Measurements from ENCODE around the gene IRF5.
"Not testable (repeated sequence)": the region's sequence is repeated elsewhere in the genome, so short reads cannot be mapped to it uniquely, and the experiment has no call there.

Gene IRF5

DNA sequence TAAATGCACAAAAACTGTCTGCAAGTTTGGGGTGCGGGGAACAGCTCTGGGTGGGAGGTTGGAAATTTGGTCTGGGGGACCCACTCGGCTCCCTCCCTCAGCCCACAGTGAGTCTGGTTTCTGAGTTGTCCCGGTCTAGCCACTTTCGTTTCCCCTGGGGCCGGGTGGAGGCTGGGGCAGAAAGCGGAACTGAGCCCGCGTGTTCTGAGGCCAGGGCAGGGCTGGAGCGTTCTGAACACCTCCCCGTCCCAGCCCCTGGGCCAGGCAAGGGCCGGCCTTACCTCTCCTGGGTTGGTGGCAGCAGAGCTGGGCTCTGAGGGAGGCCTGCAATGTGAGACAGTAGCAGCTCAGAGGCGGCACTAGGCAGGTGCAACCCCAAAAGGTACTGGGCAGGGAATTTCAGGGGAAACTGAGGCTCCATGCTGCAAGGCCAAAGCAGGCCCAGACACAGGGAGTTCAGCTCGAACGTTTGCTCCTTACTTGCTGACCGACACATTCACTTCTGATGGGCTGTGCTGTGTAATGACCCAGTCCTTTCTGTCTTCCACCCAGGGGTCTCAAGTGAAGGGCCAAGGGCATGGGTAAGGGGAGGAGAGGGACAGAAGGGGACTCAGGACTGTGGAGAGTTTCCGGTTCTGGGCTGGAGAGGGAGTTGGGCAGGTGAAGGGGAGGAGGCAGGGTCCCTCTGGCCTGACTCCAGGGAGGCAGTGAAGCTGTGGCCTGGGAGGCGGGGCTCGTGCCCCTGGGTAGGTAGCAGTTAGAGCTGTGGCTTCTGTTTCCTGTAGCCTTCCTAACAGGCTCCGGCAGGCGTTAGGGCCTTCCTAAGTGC is 3.0 kb downstream of the IRF5 start:
- peak; percentile 89 to 92 for DNase-seq

- DNase-seq: no peak
Measured at GRCh38 chr7:128941323-128941890, 3.7 kb downstream of the IRF5 start.

DNA sequence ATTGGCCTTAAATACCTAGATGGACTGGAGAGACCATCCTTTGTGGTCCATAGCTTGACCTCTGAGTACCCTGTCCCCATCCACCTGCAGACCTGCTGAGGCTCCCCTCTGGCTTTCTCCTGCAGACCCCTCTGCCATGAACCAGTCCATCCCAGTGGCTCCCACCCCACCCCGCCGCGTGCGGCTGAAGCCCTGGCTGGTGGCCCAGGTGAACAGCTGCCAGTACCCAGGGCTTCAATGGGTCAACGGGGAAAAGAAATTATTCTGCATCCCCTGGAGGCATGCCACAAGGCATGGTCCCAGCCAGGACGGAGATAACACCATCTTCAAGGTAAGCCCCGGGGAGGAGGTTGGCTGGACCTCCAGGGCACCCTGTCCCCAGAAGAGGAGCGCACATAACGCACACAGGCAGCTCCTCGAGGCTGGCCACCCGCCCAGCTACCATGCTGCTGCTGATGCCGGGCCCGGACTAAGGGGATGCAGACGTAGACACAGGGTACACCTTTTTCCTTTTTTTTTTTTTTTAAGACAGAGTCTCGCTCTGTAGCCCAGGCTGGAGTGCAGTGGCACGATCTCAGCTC is 4.3 kb downstream of the IRF5 start:
- no peak for DNase-seq

GRCh38 chr7:128943251-128943650 is 5.5 kb downstream of the IRF5 start:
- DNase-seq: not testable (repeated sequence)

GRCh38 chr7:128944487-128945236 is 6.9 kb downstream of the IRF5 start:
- no peak for DNase-seq

DNA sequence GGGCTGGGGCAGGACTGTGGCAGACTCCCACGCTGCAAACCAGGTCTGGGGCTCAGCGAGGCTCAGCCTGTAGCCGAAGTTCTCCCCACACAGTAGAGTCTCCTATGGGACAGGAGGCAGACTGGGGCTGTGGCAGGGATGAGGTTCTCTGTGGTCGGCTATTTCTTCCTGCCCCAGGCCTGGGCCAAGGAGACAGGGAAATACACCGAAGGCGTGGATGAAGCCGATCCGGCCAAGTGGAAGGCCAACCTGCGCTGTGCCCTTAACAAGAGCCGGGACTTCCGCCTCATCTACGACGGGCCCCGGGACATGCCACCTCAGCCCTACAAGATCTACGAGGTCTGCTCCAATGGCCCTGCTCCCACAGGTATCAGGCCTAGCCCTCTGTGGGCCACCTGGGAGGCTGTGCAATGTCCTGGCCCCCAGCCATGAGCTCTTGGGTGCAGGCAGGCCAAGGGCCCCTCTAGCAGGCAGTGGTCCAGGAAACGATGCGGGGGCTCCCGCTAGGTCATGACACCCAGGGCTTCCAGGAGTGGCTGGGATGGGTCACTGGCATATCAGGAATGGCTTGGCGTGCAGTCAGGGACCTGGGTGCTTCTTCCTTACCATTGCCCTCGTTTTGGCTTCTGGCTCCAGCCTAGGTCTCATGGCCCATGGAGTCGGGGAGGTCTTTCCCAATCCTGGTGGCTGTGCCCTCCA is 8.1 kb downstream of the IRF5 start:
- DNase-seq: no peak

GRCh38 chr7:128946936-128947830 is 9.5 kb downstream of the IRF5 start:
- no peak for DNase-seq

DNA sequence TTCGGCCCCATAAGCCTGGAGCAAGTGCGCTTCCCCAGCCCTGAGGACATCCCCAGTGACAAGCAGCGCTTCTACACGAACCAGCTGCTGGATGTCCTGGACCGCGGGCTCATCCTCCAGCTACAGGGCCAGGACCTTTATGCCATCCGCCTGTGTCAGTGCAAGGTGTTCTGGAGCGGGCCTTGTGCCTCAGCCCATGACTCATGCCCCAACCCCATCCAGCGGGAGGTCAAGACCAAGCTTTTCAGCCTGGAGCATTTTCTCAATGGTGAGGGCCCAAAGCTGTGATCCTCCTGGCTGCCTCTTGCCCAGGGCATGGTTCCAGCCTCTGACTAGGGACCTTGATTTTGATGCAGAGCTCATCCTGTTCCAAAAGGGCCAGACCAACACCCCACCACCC is 10.1 kb downstream of the IRF5 start:
- no peak for DNase-seq

DNA sequence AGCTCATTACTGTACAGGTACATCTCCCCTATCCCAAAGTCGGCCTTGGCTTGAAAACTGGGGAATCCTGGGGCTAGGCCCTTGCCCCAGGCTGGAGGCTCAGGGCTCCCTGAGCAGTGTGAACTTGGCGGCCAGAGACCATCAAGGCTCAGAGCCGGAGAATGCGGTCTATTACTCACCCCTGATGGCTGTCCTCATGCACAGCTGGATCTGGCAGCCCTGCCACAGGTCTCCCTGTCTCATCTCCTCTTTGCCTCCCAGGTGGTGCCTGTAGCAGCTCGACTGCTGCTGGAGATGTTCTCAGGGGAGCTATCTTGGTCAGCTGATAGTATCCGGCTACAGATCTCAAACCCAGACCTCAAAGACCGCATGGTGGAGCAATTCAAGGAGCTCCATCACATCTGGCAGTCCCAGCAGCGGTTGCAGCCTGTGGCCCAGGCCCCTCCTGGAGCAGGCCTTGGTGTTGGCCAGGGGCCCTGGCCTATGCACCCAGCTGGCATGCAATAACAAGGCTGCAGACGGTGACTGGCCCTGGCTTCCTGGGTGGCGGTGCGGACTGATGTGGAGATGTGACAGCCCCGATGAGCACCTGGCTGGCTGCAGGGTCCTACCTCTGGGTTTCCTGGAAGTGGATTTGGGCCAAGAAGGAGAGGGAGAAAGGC is 10.7 kb downstream of the IRF5 start:
- no peak for DNase-seq

- DNase-seq: peak; percentile 74 to 92
Measured at GRCh38 chr7:128948976-128949760, 11.4 kb downstream of the IRF5 start.

DNA sequence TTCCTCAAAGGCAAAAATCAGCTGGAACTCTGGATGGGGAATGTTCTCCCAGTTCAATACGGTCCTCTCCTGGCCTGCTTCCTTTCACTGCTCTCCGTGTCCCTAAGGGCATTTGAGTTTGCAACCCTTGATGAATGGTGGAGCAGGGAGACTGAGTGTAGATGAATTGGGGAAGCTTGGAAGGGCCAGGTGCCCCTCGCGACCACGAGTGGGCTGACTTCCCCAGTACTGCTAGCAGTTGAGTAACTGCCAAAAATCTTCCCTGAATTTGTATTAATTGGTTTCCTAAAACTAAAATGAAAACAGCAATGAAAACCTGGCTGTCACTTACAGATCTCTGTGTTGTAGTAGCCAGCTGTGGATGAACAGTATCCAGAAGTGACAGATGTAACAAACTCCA is 13.6 kb downstream of the IRF5 start:
- DNase-seq: peak; percentile 25 to 59

DNA sequence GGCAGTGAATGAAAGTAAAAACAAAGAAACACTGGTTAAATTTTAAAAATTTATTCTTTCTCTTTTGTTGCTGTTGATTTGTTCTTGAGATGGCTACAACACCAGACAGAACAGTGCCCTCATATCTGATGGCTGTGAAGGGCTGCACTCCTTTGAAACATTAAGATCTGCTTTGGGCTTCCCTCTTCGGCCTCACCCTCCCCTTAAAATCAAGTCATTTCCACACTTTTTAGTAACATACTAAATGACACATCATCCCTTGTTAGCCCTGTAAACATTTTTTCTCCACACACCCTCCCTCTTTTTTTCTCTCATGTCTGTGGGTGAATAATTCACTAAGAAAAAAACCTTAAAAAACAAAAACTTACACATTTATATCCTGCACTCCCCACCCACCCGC is 16.4 kb downstream of the IRF5 start:
- DNase-seq: no peak

DNA sequence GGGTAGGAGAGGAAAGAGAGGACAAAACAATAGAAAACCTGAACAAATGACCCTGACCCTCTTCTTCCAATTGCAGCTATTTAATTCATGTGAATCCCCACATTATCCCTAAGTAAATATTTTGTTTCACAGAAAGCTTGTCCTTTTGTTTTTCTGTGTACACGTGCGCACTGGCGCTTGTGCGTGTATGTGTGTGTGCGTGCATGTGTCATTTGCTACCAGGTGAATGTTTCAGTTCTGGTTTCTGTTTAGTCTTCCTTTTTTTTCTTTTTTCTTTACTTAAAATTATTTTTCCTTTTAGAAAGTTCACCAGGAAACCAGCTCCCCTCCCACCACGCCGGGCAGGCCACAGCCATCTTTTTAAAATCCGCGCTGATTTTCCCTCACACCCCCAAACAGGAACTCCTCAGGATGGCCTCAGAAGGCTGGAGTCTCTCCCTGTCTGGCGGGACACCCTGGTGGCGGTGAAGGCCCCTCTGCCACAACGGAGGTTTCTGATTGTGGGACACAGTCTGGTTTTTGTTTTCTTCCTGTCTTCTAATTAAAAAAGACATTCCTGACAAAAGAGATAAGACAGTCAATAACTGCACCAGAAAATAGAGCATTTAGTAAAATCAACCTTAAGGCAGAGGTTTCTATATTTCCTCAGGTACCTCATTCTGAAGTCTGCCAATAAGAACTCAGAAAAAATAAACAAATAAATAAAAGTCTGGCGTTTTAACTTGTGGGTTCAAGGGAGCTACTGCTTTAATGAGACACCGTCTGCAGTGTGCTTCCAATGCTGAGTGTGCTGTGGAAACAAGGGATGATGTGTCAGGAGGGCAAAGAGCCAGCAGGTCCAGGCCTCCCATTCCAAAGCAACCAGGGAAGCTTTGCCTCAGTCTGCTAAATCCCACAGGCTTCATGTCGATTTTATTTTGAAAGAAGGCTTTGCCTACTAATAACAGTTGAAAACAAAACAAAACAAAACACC is 17.4 kb downstream of the IRF5 start:
- no peak for DNase-seq

- DNase-seq: no peak
Measured at GRCh38 chr7:128955981-128956380, 18.3 kb downstream of the IRF5 start.

DNA sequence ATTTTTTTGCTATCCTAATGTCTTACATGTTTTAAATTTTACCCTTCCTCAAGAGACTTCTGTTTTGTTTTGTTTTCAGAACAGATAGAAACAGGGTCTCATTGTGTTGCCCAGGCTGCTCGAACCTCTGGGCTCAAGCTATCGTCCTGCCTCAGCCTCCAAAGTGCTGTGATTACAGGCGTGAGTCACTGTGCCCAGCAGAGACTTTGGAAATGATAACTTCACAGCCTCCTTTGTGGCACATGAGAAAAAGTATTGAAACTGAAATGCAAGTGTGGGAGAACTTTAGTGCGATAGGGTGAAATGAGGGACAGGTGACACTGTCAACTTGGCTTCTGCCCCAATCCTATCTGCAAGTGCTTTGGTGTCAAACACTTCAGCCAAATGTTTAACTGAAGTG is 21.6 kb downstream of the IRF5 start:
- no peak for DNase-seq

GRCh38 chr7:128961030-128961659 is 23.4 kb downstream of the IRF5 start:
- DNase-seq: no peak

GRCh38 chr7:128962899-128963298 is 25.2 kb downstream of the IRF5 start:
- peak; percentile 52 to 81 for DNase-seq

DNA sequence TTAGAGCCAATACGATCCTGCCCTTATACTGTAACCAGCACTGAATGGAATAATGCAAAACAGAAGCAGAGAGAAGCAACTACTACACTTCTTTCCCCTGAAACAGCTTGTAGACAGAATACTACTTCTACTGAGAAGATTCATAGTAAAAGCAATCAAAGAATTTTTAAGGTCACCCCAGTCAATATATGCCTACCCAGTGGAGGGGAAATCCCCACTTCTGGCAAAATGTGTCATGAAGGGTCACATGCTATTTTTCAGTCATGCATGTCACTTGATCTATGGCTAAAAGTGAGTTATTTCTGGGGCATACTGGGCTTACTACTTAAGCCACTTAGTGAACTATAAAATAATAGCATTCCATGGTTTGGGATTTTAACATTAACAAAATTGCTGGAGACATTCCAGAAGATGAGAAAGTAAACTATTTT is 25.6 kb downstream of the IRF5 start:
- peak; percentile 81 to 93 for DNase-seq

GRCh38 chr7:128968624-128969023 is 30.9 kb downstream of the IRF5 start:
- peak in 1 of 2 donors; percentile 32 for DNase-seq

All from inflammatory macrophage treated with lipopolysaccharide for 1 hour (primary cell).